Measurements from ENCODE around the gene MCM5. TPM values are rescaled to one million over a fixed set of nuclear protein-coding genes. Genes with fewer than 3 reads are reported as not detected.
"Not testable (repeated sequence)": the region's sequence is repeated elsewhere in the genome, so short reads cannot be mapped to it uniquely, and the experiment has no call there.

The MCM5 gene
- total RNA-seq, 1 donor from 2014 or later = 9.1 TPM

DNA sequence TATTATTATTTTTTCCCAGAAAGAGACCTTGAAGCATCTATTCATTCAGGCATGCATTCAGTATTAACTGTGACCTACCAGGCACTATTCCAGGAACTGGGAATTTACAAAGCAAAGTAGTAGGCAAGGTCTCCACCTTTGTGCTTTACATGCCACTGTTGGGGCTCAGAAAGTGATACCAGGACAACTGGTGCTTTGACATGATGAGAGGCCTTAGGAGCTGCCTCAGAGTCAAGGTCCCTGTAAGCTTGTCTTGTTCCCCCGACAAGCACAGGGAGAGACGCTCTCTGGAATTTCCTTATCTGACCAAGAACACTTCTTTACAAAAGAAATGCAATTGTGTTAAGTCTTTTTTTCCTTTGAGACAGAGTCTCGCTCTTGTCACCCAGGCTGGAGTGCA is 21.3 kb upstream of the MCM5 start:
- no peak for ATAC-seq
- no peak for DNase-seq (ENCODE audit: low spot score)

DNA sequence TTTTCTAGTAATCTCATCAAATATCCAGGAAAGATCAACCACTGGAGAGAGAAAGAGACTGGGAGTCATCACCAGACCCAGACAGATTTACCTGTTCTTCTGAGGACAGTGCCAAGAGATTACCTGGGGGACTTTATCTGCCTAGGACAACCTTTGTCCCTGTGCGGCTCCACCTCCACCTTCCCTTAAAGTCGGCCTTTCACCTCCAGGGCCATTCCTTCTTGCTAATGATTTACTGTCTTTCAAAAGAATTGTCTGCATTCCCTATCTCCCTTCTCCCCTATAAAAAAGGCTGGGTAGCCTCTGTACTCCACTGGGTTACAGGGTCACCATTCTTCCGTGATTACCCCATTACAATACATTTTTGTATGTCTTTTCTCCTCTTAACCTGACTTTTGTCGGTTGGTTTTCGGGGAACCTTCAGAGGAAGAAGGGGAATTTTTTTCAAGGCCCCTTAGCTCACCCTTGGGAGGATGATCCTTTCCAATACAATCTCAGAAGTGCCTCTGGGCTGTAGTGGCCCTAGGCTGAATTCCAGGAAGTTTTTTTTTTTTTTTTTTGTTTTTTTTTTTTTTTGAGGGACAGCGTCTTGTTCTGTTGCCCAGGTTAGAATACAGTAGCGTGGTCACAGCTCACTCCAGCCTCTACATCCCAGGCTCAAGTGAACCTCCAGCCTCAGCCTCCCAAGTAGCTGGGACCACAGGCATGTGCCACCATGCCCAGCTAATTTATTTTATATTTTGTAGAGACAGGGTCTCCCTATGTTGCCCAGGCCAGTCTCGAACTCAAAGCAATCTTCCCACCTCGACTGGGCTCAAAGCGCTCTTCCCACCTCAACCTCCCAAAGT is 20.6 kb upstream of the MCM5 start:
- peak; percentile 16 for ATAC-seq
- DNase-seq (ENCODE audit: low spot score) = peak; percentile 62

DNA sequence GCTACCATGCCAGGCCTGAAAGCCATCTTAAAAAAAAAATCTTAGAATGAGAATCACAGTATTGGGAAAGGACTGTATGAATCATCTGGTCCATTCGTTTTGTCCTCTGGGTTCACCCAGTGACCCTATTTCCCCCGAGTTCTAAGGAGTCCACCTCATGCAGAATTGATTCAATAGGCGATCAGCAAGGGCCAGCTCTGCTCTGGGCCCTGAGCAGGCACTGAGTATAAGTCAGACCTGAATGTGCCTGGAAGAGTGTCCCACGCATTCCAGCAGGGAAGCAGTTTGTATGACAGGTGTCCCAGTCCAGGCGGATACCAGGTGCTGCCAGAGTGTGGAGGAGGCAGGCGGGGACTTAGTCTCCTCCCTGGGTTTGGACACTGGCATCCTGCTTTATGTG is 19.9 kb upstream of the MCM5 start:
- ATAC-seq (peak; percentile 6), DNase-seq (ENCODE audit: low spot score) (no peak)

DNA sequence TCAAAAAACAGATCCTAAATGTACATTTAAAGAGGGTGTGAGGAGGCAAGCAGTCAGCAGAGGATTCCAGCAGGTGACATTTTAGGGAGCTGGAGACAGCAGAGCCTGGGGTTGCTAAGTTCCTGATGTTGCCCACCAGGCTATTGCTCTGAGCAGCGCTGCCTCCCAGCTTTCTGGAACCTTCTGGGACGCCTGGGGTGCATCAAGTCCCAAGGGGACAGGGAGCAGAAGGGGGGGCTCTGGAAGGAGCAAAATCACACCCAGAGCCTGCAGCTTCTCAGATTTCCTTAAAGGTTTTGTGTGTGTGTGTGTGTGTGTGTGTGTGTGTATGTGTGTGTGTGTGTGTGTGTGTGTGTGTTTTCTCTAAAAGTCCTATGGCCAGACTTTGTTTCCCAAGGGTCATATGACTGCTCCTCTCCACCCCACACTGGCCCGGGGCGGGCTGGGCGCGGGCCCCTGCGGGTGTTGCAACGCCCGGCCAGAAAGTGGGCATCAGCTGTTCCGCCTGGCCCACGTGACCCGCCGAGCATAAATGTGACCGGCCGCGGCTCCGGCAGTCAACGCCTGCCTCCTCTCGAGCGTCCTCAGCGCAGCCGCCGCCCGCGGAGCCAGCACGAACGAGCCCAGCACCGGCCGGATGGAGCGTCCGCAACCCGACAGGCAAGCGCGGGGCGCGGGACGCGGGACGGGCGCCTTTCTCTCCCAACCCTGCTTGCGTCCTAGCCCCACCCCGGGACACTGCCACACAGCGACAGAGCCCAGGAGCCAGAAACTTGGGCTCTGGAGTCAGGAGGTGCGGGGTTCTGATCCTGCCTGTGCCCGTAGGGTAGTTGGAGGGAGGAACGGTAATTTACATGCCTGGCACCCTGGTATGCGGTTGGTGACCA is 19.2 kb upstream of the MCM5 start, which contains the start of gene HMOX1:
HMOX1 (plus strand) TSS at position 560 of the 887 bp plus-strand sequence; CDS start at position 638, 78 bp downstream.
- DNase-seq (ENCODE audit: low spot score) (peak; percentile 96), ATAC-seq (peak; percentile 83)

DNA sequence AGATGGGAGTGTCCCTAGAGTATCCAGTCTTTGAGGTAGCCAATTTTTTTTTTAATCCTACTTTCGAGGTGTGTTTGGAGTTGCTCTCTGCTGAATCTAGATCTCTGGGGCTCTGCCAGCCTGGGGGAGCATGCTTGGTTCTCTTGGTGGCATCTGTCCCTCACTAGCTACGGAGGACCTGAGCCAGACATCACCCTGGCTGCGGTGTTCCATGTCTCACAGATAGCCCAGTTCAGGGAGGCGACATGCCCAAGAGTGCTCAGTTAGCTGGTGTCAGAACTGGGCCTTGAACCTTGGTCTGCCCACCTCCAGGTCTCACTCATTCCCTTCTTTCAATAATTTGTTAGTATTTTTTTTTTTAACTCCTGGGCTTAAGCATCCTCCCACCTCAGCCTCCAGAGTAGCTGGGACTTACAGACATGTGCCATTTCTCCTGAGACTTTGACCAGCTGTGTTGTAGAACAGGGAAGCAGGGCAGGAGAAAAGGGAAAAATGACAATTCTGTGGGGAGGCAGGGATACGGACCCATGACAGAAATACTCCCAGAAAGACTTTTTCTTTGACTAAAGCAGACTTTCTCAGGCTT is 18.4 kb upstream of the MCM5 start:
- ATAC-seq (peak; percentile 15), DNase-seq (ENCODE audit: low spot score) (no peak)

DNA sequence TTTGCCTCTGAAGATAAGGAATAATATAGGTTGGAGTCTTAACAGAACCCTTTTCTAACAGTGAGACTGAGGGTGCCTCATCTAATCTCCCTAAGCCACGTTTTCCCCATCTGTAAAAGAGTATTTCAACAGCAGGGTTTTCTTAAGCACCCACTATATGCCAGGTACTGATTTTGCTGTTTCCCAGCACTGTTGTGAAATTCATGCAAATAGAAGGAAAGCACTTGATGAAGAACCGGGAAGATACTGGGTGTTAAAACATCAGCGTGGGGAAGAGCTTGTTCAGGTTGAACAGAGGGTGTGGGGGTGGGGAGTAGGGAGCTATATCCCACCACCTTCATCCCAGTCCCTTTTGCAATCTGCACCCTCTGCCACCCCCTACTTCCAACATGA is 16.3 kb upstream of the MCM5 start:
- ATAC-seq = no peak
- DNase-seq (ENCODE audit: low spot score) = no peak

DNA sequence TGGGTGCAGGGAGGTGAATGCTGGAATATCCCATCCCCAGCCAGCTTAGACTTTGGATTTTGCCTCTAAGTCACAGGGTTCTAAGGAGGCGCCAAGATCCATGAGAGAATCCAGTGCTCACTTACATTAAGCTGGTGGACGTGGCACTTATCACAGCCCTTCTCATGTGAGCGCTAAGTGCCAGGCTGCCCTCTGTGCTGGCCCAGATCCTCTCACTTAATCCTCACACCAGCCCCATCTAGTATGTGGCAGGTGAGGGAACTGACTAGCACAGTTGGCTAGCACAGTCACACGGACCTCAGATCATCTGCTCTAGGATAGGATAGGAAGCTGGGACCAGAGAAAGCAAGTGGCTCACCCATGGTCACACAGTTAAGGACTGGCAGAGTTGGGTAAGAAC is 15.4 kb upstream of the MCM5 start:
- ATAC-seq (peak; percentile 18), DNase-seq (ENCODE audit: low spot score) (no peak)

DNA sequence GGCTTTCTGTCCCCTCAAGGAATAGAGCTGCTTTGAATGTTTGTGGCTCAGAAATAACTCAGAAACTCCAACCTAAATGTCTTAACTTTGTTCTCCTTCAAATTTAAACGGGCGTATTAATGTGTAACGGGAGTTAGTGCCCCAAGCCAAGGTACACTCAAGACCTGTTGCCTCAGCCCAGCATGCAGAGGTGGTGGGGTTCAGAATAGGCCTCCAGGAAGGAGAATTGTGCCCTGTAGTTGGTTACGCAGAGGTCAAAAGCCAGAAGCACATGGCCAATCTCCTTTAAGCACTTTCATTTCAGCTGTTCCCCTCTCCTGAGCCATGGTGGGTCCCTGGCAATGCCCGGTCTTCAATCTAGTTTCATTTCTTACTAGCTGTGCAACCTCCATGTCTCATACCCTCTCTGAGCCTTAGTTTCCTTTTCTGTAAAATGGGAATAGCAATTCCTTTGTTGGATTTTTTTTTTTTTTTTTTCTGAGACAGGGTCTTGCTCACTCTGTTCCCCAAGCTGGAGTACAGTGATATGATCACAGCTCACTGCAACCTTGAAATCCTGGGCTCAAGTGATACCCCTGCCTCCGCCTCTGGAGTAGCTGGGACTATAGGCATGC is 14.9 kb upstream of the MCM5 start:
- DNase-seq (ENCODE audit: low spot score) = no peak
- ATAC-seq = peak; percentile 17

DNA sequence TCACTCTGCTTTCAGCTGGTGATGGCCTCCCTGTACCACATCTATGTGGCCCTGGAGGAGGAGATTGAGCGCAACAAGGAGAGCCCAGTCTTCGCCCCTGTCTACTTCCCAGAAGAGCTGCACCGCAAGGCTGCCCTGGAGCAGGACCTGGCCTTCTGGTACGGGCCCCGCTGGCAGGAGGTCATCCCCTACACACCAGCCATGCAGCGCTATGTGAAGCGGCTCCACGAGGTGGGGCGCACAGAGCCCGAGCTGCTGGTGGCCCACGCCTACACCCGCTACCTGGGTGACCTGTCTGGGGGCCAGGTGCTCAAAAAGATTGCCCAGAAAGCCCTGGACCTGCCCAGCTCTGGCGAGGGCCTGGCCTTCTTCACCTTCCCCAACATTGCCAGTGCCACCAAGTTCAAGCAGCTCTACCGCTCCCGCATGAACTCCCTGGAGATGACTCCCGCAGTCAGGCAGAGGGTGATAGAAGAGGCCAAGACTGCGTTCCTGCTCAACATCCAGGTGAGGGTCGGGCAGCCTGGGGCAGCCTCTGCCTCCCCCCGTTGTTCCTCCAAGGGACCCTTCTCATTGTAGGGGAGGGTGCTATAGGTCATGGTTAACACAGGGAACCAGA is 13.2 kb upstream of the MCM5 start:
- ATAC-seq (no peak), DNase-seq (ENCODE audit: low spot score) (no peak)

DNA sequence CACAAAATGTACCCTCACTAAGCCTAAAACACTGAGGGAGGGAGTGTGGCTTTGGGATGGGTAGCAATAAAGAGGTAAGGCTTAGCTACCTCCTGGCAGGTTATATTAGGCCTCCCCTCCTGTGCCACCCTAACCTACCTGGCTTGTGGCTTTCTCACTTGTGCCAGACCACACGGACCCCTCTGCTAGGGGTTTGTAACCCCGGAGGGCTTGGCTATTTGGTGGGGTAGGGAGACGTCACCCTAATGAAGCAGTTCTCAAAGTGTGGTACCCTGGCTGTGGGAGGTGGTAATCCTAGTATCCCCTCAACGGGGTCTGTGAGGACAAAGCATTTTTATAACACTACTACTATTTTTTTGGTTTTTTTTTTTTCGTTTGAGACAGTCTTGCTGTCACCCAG is 9.0 kb upstream of the MCM5 start:
- DNase-seq (ENCODE audit: low spot score) (no peak), ATAC-seq (no peak)

DNA sequence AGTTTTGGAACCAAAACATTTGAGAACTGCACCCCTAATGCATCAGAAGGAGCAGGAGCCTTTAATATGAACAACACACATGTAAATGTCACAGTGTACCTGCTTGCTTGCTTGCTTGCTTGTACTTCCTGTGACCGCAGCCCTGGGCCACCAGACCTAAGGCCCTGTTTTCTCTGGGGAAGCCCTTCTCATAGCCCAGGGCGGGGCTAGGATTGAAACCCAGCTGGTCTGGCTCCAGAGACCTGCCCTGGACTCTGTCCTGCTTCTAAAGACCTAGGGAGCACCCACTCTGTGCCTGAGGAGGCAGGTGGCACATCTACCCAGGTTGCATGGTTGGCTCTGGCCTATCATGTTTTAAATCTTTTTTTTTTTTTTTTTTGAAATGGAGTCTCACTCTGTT is 7.6 kb upstream of the MCM5 start:
- ATAC-seq = peak; percentile 71

DNA sequence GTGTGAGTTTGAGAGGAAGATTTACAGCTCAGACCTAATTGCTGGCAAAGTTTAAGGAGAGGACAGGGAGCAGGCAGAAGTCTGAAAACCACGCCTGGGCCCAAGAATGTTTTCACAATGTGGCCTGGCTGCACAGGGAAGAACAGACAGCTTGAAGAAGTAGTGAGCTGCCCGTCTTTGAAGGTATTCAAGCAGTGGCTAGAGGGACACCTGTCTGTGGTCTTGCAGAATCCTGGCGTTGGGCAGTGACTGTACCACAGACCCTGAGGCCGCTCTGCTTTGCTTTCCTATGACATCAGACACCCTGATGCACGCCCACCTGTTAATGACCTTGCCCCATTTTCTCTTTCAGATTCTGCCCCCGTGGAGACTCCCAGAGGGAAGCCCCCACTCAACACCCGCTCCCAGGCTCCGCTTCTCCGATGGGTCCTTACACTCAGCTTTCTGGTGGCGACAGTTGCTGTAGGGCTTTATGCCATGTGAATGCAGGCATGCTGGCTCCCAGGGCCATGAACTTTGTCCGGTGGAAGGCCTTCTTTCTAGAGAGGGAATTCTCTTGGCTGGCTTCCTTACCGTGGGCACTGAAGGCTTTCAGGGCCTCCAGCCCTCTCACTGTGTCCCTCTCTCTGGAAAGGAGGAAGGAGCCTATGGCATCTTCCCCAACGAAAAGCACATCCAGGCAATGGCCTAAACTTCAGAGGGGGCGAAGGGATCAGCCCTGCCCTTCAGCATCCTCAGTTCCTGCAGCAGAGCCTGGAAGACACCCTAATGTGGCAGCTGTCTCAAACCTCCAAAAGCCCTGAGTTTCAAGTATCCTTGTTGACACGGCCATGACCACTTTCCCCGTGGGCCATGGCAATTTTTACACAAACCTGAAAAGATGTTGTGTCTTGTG is 6.6 kb upstream of the MCM5 start:
- ATAC-seq = peak; percentile 66
- DNase-seq (ENCODE audit: low spot score) = peak; percentile 72

More for the DNA sequence above, 7.6 kb upstream of the MCM5 start:
- DNase-seq (ENCODE audit: low spot score) = peak; percentile 73

DNA sequence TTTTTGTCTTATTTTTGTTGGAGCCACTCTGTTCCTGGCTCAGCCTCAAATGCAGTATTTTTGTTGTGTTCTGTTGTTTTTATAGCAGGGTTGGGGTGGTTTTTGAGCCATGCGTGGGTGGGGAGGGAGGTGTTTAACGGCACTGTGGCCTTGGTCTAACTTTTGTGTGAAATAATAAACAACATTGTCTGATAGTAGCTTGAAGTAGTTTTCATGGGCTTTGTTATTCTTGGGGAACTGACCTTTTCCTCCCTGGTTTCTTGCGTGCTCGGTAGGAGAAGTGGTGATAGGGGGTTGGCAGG is 6.0 kb upstream of the MCM5 start:
- ATAC-seq (no peak), DNase-seq (ENCODE audit: low spot score) (no peak)

DNA sequence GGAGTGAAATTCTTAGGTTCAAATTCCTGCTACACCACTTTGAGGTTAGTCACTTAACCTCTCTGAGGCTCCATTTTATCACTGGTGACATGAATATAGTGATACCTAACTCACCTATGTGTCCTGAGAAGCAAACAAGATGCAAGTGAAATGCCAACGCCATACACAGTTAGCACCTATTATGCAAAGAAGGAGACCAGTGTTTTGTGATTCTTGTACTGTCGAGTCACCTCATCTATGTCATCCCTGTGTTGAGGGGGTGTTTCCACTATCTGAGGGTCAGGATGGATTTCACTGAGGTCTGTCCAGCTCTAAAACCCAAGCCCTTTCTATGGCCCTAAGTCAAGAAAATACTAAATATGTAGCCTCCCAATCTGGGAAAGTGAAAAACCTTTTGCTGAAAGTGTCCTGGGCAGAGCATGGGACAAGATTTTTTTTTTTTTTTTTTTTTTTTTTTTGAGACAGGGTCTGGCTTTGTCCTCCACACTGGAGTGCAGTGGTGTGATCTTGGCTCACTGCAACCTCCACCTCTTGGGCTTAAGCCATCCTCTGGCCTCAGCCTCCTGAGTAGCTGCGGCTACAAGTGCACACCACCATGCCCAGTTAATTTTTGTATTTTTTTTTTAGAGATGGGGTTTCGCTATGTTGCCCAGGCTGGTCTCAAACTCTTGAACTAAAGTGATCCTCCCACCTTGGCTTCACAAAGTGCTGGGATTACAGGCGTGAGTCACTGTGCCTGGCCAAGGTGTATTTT is 5.0 kb upstream of the MCM5 start:
- ATAC-seq = no peak
- no peak for DNase-seq (ENCODE audit: low spot score)

DNA sequence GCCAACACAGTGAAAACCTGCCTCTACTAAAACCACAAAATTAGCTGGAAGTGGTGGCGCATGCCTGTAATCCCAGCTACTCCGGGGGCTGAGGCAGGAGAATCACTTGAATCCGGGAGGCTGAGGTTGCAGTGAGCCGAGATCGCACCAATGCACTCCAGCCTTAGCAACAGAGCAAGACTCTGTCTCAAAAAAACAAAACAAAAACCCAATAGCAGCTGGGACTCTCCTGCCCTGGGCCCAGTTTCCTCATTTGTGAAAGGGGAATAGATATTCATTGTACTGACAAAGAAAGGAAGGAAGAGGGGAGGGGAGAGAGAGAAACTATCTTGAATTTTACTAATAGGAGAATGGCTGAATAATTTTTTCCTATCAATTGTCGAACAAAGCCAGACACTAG is 3.3 kb upstream of the MCM5 start:
- not testable (repeated sequence) for ATAC-seq; DNase-seq (ENCODE audit: low spot score)

DNA sequence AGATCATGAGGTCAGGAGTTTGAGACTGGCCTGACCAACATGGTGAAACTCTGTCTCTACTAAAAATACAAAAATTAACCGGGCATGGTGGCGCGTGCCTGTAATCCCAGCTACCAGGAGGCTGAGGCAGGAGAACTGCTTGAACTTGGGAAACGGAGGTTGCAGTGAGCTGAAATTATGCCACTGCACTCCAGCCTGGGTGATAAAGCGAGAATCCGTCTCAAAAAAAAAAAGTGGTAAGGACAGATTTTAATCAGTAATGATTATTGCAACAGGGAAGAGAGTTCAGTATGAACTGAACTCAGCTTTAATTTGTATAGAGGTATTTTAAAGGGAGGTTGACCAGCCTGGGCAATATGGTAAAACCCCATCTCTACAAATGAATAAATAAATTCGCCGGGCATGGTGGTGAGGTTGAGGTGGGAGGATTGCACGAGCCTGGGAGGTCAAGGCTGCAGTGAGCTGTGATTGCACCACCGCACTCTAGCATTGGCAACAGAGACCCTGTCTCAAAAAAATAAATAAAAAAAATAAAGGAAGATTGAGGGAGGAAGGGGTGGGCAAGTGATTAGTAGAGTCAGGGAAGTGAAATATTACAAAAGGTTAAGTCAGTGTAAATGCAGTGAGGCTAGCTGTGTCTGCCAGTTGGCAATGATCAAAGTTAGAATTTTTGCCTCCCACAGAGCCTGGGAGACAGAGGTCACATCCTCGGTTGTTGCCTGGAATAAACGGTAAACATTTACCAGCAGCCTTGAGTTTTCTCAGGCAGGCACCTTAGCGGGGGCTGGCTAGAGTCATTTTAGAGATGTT is 2.6 kb upstream of the MCM5 start:
- ATAC-seq = peak; percentile 68
- DNase-seq (ENCODE audit: low spot score) = peak; percentile 73

DNA sequence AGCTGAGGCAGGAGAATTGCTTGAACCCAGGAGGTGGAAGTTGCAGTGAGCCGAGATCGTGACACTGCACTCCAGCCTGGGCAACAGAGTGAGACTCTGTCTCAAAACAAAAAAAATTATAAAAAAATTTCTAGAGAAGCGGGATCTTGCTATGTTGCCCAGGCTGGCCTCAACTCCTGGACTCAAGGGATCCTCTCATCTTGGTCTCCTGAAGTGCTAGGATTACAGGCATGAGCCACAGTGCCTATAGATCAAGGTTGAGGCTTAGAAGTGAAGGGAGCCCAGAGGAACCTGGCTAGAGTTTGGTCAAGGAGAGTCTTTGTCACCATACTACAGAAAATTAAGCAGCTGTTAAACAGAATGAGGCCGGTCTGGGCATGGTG is 1.4 kb upstream of the MCM5 start:
- no peak for ATAC-seq
- no peak for DNase-seq (ENCODE audit: low spot score)

DNA sequence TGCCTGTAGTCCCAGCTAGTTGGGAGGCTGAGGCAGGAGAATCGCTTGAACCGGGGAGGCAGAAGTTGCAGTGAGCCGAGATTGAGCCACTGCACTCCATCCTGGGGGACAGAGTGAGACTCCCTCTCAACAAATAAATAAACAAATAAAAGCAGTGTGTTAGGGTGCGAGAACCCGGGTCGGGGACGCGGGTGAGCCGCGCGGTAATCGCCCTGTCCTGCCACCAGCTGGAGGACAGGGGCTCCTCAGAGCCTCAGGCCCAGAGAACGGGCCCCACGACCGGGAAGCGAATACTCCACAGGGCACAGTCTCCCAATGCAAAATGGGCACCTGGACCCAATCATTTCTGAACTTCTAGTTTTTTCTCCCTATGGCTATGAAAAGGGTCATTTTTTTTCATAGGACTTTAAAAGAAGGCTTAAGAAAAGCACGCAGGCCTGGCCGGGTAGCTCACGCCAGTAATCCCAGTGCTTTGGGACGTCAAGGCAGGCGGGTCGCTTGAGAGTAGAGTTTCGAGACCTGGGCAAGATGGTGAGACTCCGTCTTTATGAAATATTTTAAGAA is 744 bp upstream of the MCM5 start:
- no peak for ATAC-seq

More for the DNA sequence above, 744 bp upstream of the MCM5 start:
- DNase-seq (ENCODE audit: low spot score) = no peak

Measured in left lobe of liver (tissue), 2 donors.